Upper lobe of left lung (tissue), 6 donors: ENCODE data around the gene BEST1. TPM values are rescaled to one million over a fixed set of nuclear protein-coding genes. Genes with fewer than 3 reads are reported as not detected.
A peak's percentile ranks its signal among the peaks of the same experiment; 100 is the strongest.

ENCODE experiments used
- ATAC-seq, 2 donors: fragments of 200-7000 bp; cut with Tn5 transposase; one replicate each; pipeline ENCODE4 v1.9.1; 2022; ENCODE audit warnings: mild to moderate bottlenecking in 2 of 2, moderate library complexity in 2 of 2; ENCODE audit not compliant: low FRiP score in 2 of 2
- DNase-seq, 2 donors: peaks; one replicate each; pipeline ENCODE4 v3.0.0-alpha.2; 2019 to 2020
- H3K27ac ChIP-seq, 4 donors: fragments of 200-600 bp; sonication (generic); one replicate each; pipeline ENCODE4 v1.5.1; 2016 to 2019
- H3K27me3 ChIP-seq, 4 donors: fragments of 200-600 bp; sonication (generic); one replicate each; pipeline ENCODE4 v1.5.1; 2017 to 2019
- H3K36me3 ChIP-seq, 4 donors: fragments of 200-600 bp; sonication (generic); one replicate each; pipeline ENCODE4 v1.5.1; 2016 to 2019
- H3K4me1 ChIP-seq, 4 donors: fragments of 200-600 bp; sonication (generic); one replicate each; pipeline ENCODE4 v1.5.1; 2018 to 2019
- H3K4me3 ChIP-seq, 4 donors: fragments of 200-600 bp; sonication (generic); one replicate each; pipeline ENCODE4 v1.5.1; 2017 to 2019; ENCODE audit warnings: mild to moderate bottlenecking in 2 of 4, moderate library complexity in 1 of 4
- H3K9me3 ChIP-seq, 4 donors: fragments of 200-600 bp; sonication (generic); one replicate each; pipeline ENCODE4 v1.5.1; 2018 to 2019
- EP300 ChIP-seq, 4 donors: sonication (generic); formaldehyde crosslinking; IDR thresholded peaks; one replicate each; pipeline ENCODE4 v1.5.1; 2017; ENCODE audit warnings: antibody characterized with exemption in 4 of 4, control low read depth in 2 of 4
- POLR2A ChIP-seq, 4 donors: fragments of 450-650 bp; IDR thresholded peaks; one replicate each; pipeline ENCODE4 v1.5.1; 2016 to 2017; ENCODE audit warnings: antibody characterized with exemption in 4 of 4, mild to moderate bottlenecking in 2 of 4
- POLR2AphosphoS5 ChIP-seq, 2 donors: sonication (generic); formaldehyde crosslinking; IDR thresholded peaks; one replicate each; pipeline ENCODE4 v1.5.1; 2017; ENCODE audit warnings: antibody characterized with exemption in 2 of 2
- WGBS, 2 donors: methylation state at CpG; one replicate each; pipeline ENCODE4 v1.1.5; 2017 to 2018; 5-methylcytosine and 5-hydroxymethylcytosine counted together
- total RNA-seq, 6 donors: library from RNA; depleted of rRNA in 4 of 6; stranded (reverse); fragments of >200 nt in 4 of 6; gene quantifications; one replicate each; pipeline versions ENCODE4 v1.1.0 to v1.2.1, GENCODE V29; 2016 to 2021
- TF ChIP-seq, protein P1 (sequence below), 6 experiments: fragments of 450-650 bp in 4 of 6; fragments of 200-600 bp in 2 of 6; sonication (generic) in 2 of 6; IDR thresholded peaks; one replicate each; pipeline ENCODE4 v1.5.1; 2016 to 2019; ENCODE audit warnings: antibody characterized with exemption in 6 of 6
- donor health status: DM: no; HTN: no; CAD: no; lungs with moderate emphysema.
- donor health status: DM: no; HTN: yes; CAD: no; lungs with severe emphysema.

Gene BEST1
- total RNA-seq, 6 donors from 2014 or later = 6.5 to 18.9 (median 10.4) TPM

DNA sequence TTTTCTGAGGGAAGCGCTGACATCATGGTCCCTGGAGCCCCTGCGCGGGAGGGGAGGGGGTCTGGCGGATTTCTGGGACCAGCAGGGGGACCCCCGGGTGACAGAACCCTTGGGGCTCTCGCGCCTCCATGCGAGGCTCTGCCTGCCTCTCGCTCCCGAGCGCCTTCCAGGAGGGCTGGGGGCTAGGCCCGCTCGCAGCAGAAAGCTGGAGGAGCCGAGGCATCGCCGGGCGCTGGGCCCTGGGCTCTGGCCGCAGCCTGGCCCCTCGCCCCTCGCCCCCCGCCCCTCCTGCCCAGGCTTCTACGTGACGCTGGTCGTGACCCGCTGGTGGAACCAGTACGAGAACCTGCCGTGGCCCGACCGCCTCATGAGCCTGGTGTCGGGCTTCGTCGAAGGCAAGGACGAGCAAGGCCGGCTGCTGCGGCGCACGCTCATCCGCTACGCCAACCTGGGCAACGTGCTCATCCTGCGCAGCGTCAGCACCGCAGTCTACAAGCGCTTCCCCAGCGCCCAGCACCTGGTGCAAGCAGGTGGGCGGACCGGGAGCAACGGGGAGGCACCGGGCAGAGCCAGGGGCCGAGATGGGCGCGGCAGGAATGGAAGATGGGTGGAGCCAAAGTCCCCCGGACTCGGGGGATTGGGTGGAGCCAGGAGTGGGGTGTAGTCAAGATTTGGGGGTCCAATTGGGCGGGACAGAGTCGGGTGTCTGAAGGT is 5.4 kb downstream of the BEST1 start:
- ATAC-seq = peak; percentile 52 to 53
- Histone ChIP-seq H3K36me3 (peaks cover 0 to 9% (median 0%) of the 10 kb centered on the region in 4 donors), H3K27me3 (peaks cover 0 to 8% (median 2%) of the 10 kb centered on the region in 4 donors), H3K4me1 (peaks cover 16 to 24% (median 19%) of the 10 kb centered on the region in 4 donors), H3K9me3 (no peaks in the 10 kb centered on the region), H3K27ac (peak overlapping the region; percentile 84 to 95 (median 92)), H3K4me3 (peak overlapping the region; percentile 16 to 50 (median 47))
- DNase-seq = peak; percentile 55 to 86
- TF ChIP-seq POLR2A (IDR thresholded peaks at IDR 0.05) (peak in 1 of 4 donors; percentile 43), EP300 (IDR thresholded peaks at IDR 0.05) (no peak), POLR2AphosphoS5 (IDR thresholded peaks at IDR 0.05) (peak; percentile 38 to 62)
- TF ChIP-seq, protein P1, sequence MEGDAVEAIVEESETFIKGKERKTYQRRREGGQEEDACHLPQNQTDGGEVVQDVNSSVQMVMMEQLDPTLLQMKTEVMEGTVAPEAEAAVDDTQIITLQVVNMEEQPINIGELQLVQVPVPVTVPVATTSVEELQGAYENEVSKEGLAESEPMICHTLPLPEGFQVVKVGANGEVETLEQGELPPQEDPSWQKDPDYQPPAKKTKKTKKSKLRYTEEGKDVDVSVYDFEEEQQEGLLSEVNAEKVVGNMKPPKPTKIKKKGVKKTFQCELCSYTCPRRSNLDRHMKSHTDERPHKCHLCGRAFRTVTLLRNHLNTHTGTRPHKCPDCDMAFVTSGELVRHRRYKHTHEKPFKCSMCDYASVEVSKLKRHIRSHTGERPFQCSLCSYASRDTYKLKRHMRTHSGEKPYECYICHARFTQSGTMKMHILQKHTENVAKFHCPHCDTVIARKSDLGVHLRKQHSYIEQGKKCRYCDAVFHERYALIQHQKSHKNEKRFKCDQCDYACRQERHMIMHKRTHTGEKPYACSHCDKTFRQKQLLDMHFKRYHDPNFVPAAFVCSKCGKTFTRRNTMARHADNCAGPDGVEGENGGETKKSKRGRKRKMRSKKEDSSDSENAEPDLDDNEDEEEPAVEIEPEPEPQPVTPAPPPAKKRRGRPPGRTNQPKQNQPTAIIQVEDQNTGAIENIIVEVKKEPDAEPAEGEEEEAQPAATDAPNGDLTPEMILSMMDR (IDR thresholded peaks at IDR 0.05) = no peak
- 10 to 36% methylated on average over 7 to 31 of the region's 56 CpGs for WGBS, 2 donors

- WGBS, 2 donors = 94% methylated on average over 20 of the region's 20 CpGs
- no peak for ATAC-seq
- peaks cover 0 to 9% (median 0%) of the 10 kb centered on the region in 4 donors for H3K36me3 ChIP-seq
- H3K4me1 ChIP-seq = peaks cover 16 to 25% (median 19%) of the 10 kb centered on the region in 4 donors
- H3K9me3 ChIP-seq = no peaks in the 10 kb centered on the region
- TF ChIP-seq POLR2A (IDR thresholded peaks at IDR 0.05) (no peak), POLR2AphosphoS5 (IDR thresholded peaks at IDR 0.05) (no peak), EP300 (IDR thresholded peaks at IDR 0.05) (no peak)
- TF ChIP-seq, protein P1 (IDR thresholded peaks at IDR 0.05) = no peak
- peaks cover 0 to 8% (median 2%) of the 10 kb centered on the region in 4 donors for H3K27me3 ChIP-seq
- H3K4me3 ChIP-seq = peak overlapping the region in 3 of 4 donors; percentile 45 to 50 (median 49)
- peak overlapping the region; percentile 84 to 95 (median 92) for H3K27ac ChIP-seq
- no peak for DNase-seq
Observed at GRCh38 chr11:61956191-61957020, 6.3 kb downstream of the BEST1 start.

DNA sequence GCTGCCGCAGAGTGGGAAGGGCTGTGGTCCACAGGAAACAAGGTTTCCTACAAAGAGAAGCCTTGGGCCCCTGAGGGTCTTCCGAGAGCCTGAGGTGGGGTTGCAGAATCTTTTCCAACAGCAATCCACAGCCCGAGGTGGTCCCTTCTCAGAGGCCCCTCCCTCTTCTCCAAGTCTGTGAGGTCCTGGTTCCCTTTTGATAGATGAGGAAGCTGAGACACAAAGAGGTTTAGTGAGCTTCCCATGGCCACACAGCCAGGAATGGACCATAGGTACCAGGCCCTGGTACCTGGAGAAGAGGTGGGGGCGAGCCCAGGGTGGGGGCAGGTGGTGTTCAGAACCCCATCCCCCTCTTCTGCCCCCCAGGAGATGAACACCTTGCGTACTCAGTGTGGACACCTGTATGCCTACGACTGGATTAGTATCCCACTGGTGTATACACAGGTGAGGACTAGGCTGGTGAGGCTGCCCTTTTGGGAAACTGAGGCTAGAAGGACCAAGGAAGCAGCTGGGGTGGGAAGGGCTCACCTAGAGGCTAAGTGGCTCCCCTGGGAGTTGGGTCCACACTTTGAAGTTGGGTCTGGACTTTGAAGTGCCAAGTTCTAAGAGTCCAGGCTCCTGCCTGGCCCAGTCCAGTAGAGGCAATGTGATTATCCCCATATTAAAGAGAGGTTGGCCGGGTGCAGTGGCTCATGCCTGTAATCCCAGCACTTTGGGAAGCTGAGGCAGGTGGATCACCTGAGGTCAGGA is 7.0 kb downstream of the BEST1 start:
- H3K4me1 ChIP-seq = peaks cover 16 to 29% (median 25%) of the 10 kb centered on the region in 4 donors
- H3K36me3 ChIP-seq = peaks cover 0 to 10% (median 0%) of the 10 kb centered on the region in 4 donors
- H3K27ac ChIP-seq = peak overlapping the region in 1 of 4 donors; percentile 94
- H3K4me3 ChIP-seq = no peak overlapping the region
- H3K9me3 ChIP-seq = no peaks in the 10 kb centered on the region
- peaks cover 0 to 8% (median 2%) of the 10 kb centered on the region in 4 donors for H3K27me3 ChIP-seq
- no peak for ATAC-seq
- 81 to 96% methylated on average over 5 to 7 of the region's 7 CpGs for WGBS, 2 donors
- DNase-seq = no peak
- TF ChIP-seq, protein P1 (IDR thresholded peaks at IDR 0.05) = no peak
- TF ChIP-seq EP300 (IDR thresholded peaks at IDR 0.05) (no peak), POLR2AphosphoS5 (IDR thresholded peaks at IDR 0.05) (no peak), POLR2A (IDR thresholded peaks at IDR 0.05) (no peak)

DNA sequence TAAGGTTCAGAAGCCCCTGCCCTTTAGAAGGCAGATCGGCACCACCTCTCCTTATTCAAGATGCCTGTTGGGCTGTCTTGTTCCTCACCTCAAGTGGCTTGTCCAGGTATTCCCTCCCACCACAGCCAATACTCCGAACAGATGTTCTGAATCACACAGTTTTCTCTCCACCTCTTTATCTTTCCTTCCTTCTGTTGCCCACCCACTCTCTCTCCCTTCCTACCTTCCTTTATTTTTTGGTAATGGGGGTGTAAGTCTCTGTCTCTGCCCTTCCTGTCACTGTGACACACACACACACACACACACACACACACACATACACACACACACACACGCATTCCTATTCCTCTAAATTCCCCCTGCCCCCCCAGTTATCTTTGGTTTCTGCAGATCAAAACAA is 8.4 kb downstream of the BEST1 start:
- H3K27me3 ChIP-seq = peaks cover 0 to 8% (median 2%) of the 10 kb centered on the region in 4 donors
- no peak overlapping the region for H3K4me3 ChIP-seq
- peak overlapping the region in 1 of 4 donors; percentile 6 for H3K27ac ChIP-seq
- ATAC-seq (no peak), DNase-seq (no peak)
- WGBS, 2 donors = 62 to 63% methylated on average over 3 of the region's 3 CpGs
- no peak for TF ChIP-seq POLR2A (IDR thresholded peaks at IDR 0.05)
- TF ChIP-seq POLR2AphosphoS5 (IDR thresholded peaks at IDR 0.05) = no peak
- no peak for TF ChIP-seq EP300 (IDR thresholded peaks at IDR 0.05)
- TF ChIP-seq, protein P1 (IDR thresholded peaks at IDR 0.05) = no peak
- H3K9me3 ChIP-seq = no peaks in the 10 kb centered on the region
- H3K4me1 ChIP-seq = peaks cover 24 to 38% (median 34%) of the 10 kb centered on the region in 4 donors
- H3K36me3 ChIP-seq = peaks cover 0 to 24% (median 4%) of the 10 kb centered on the region in 4 donors
